Panc1 (cell line): ENCODE results near the gene LRMDA. TPM values are rescaled to one million over a fixed set of nuclear protein-coding genes. Genes with fewer than 3 reads are reported as not detected.

Source experiments
- ATAC-seq: fragments of 200-7000 bp; cut with Tn5 transposase; 2 replicates; pipeline ENCODE4 v1.9.1; 2020; ENCODE audit warnings: mild to moderate bottlenecking, moderate library complexity
- BruUV-seq: library from RNA; stranded (reverse); fragments of 400-500 nt; replicated peaks from 2 replicates; lab custom pipeline; 2021; lab: Mats Ljungman, UMichigan
- CTCF ChIA-PET: fragments of 300-600 bp; sonication (Branson Sonifier 250); formaldehyde crosslinking; loops from one replicate; lab custom pipeline; 2022; ENCODE audit warnings: antibody characterized with exemption; lab: Charles Lee
- POLR2A ChIA-PET: fragments of 300-600 bp; sonication (Branson Sonifier 250); formaldehyde crosslinking; loops from one replicate; lab custom pipeline; 2022; ENCODE audit warnings: antibody characterized with exemption; lab: Charles Lee
- DNase-seq: peaks from one replicate; pipeline ENCODE4 v3.0.0-alpha.2; 2010; ENCODE audit warnings: low read depth, low spot score
- H3K27ac ChIP-seq: 2 replicates; pipeline ENCODE4 v1.5.1; 2011; ENCODE audit warnings: mild to moderate bottlenecking, low read length, inconsistent platforms
- H3K27me3 ChIP-seq: fragments of 200-500 bp; sonication (Bioruptor generic); 2 replicates; pipeline ENCODE4 v1.6.0; 2014; ENCODE audit warnings: low read length, inconsistent platforms; ENCODE audit not compliant: control insufficient read depth, insufficient read depth
- H3K36me3 ChIP-seq: fragments of 200-500 bp; sonication (Bioruptor generic); 2 replicates; pipeline ENCODE4 v1.5.1; 2014; ENCODE audit warnings: inconsistent platforms, mild to moderate bottlenecking, low read length, moderate library complexity; ENCODE audit not compliant: control insufficient read depth, insufficient read depth
- H3K4me1 ChIP-seq: 2 replicates; pipeline ENCODE4 v1.5.1; 2011; ENCODE audit warnings: inconsistent platforms, mild to moderate bottlenecking, low read length, moderate library complexity; ENCODE audit not compliant: control insufficient read depth, insufficient read depth
- H3K4me3 ChIP-seq, 2 experiments: 2 replicates each; pipeline ENCODE4 v1.5.1; 2011 to 2012; ENCODE audit warnings: low read depth in 2 of 2, low read length in 2 of 2, mild to moderate bottlenecking in 2 of 2, inconsistent platforms in 1 of 2, moderate library complexity in 1 of 2
- H3K9me3 ChIP-seq: fragments of 200-500 bp; sonication (Bioruptor generic); 2 replicates; pipeline ENCODE4 v1.5.1; 2014; ENCODE audit warnings: low read depth, mild to moderate bottlenecking, inconsistent platforms, low read length, moderate library complexity; ENCODE audit not compliant: control insufficient read depth, insufficient read depth
- POLR2AphosphoS5 ChIP-seq: IDR thresholded peaks from 2 replicates; pipeline ENCODE4 v1.6.1; 2012; ENCODE audit warnings: mild to moderate bottlenecking, low read depth, low read length, moderate library complexity
- SIN3A ChIP-seq: IDR thresholded peaks from 2 replicates; pipeline ENCODE4 v1.6.1; 2012; ENCODE audit warnings: low read depth, mild to moderate bottlenecking, low read length, moderate library complexity, borderline replicate concordance; ENCODE audit not compliant: insufficient read depth
- TCF7L2 ChIP-seq: IDR thresholded peaks from 2 replicates; pipeline ENCODE4 v1.6.1; 2011; ENCODE audit warnings: mild to moderate bottlenecking, low read depth, low read length, inconsistent platforms
- in situ Hi-C: cut with HindIII; loops from 2 replicates; pipeline ENCODE4 v1.10.0; 2016; ENCODE audit warnings: low sequenced_read_pairs, low pct_unique_long_range_greater_than_20kb
- intact Hi-C: fragments of 100-400 bp; cut with micrococcal nuclease; formaldehyde crosslinking; loops from one replicate; pipeline ENCODE4 v1.10.0; 2022; ENCODE audit not compliant: unreplicated experiment
- total RNA-seq: library from RNA; stranded (reverse); gene quantifications from one replicate; pipeline ENCODE4 v1.2.1, GENCODE V29; 2021; ENCODE audit not compliant: unreplicated experiment
- TF ChIP-seq, protein P1 (sequence below): fragments of 450-650 bp; IDR thresholded peaks from 2 replicates; pipeline ENCODE4 v1.5.1; 2017; ENCODE audit warnings: mild to moderate bottlenecking
- TF ChIP-seq, protein P2 (sequence below), 2 experiments: IDR thresholded peaks; 2 replicates each; pipeline ENCODE4 v1.6.1; 2011 to 2012; ENCODE audit warnings: low read depth in 2 of 2, control low read depth in 1 of 2, low read length in 1 of 2, mild to moderate bottlenecking in 1 of 2, moderate library complexity in 1 of 2; ENCODE audit not compliant: insufficient read depth in 1 of 2

Gene LRMDA
- total RNA-seq, 1 experiment from 2014 or later: 1.2 TPM

DNA sequence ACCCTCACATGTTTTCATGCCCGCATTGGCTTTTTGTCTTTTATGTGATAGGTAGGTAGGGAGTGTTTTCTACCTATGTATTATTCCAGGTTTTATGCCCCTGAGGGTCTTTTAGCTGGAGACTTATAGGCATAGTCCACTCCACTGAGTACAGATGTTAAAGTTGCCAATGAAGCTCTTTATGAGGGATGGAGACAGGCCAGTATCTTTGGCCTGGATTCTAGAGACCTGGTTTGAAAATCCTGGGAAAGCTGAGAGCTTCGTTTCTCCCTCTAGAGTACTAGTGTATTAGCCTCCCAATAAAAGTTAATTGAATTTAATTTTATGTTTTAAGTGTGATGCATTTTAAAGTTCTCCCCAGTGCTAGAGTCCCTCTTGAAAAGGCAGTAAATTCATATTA is 854.1 kb downstream of the LRMDA start:
- POLR2A ChIA-PET: no interaction called here
- H3K27me3 ChIP-seq: no peaks in the 10 kb centered on the region
- CTCF ChIA-PET: no interaction called here
- intact Hi-C loops: no loop called here
- TF ChIP-seq SIN3A (no peak), POLR2AphosphoS5 (no peak), TCF7L2 (no peak)
- TF ChIP-seq, protein P1, sequence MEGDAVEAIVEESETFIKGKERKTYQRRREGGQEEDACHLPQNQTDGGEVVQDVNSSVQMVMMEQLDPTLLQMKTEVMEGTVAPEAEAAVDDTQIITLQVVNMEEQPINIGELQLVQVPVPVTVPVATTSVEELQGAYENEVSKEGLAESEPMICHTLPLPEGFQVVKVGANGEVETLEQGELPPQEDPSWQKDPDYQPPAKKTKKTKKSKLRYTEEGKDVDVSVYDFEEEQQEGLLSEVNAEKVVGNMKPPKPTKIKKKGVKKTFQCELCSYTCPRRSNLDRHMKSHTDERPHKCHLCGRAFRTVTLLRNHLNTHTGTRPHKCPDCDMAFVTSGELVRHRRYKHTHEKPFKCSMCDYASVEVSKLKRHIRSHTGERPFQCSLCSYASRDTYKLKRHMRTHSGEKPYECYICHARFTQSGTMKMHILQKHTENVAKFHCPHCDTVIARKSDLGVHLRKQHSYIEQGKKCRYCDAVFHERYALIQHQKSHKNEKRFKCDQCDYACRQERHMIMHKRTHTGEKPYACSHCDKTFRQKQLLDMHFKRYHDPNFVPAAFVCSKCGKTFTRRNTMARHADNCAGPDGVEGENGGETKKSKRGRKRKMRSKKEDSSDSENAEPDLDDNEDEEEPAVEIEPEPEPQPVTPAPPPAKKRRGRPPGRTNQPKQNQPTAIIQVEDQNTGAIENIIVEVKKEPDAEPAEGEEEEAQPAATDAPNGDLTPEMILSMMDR: no peak
- TF ChIP-seq, protein P2, sequence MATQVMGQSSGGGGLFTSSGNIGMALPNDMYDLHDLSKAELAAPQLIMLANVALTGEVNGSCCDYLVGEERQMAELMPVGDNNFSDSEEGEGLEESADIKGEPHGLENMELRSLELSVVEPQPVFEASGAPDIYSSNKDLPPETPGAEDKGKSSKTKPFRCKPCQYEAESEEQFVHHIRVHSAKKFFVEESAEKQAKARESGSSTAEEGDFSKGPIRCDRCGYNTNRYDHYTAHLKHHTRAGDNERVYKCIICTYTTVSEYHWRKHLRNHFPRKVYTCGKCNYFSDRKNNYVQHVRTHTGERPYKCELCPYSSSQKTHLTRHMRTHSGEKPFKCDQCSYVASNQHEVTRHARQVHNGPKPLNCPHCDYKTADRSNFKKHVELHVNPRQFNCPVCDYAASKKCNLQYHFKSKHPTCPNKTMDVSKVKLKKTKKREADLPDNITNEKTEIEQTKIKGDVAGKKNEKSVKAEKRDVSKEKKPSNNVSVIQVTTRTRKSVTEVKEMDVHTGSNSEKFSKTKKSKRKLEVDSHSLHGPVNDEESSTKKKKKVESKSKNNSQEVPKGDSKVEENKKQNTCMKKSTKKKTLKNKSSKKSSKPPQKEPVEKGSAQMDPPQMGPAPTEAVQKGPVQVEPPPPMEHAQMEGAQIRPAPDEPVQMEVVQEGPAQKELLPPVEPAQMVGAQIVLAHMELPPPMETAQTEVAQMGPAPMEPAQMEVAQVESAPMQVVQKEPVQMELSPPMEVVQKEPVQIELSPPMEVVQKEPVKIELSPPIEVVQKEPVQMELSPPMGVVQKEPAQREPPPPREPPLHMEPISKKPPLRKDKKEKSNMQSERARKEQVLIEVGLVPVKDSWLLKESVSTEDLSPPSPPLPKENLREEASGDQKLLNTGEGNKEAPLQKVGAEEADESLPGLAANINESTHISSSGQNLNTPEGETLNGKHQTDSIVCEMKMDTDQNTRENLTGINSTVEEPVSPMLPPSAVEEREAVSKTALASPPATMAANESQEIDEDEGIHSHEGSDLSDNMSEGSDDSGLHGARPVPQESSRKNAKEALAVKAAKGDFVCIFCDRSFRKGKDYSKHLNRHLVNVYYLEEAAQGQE (IDR thresholded peaks at IDR 0.05; ENCODE audit: insufficient read depth in 1 of 2, low read depth in 2 of 2, low read length in 1 of 2): no peak
- H3K36me3 ChIP-seq: no peaks in the 10 kb centered on the region
- in situ Hi-C loops: no loop called here
- no TSS peak for BruUV-seq
- no peaks in the 10 kb centered on the region for H3K9me3 ChIP-seq
- no peak for ATAC-seq
- H3K27ac ChIP-seq: no peak overlapping the region
- DNase-seq: no peak
- H3K4me1 ChIP-seq: no peaks in the 10 kb centered on the region
- H3K4me3 ChIP-seq: no peak overlapping the region

DNA sequence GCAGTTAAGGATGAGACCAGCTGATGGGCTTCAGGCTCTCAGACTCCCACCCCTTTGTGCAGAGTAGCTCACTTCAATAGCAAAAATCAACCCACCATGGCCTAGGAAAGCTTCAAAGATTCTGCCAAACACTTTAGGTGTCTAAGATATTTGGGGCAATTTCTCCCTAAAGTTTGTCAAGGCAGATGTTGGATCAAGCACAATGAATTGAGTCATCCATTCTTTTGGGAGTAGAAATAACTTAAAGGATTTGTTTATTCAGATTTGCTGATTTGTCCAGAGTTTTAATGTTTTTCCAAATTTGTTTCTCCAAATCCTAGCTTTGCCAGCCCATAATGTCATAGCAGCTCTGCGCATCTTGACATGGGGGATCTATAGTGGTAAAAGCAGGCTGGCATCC is 855.1 kb downstream of the LRMDA start:
- ChIA-PET POLR2A (no interaction called here), CTCF (no interaction called here)
- H3K36me3 ChIP-seq: no peaks in the 10 kb centered on the region
- H3K27ac ChIP-seq: no peak overlapping the region
- H3K4me1 ChIP-seq: no peaks in the 10 kb centered on the region
- ATAC-seq (no peak), DNase-seq (no peak)
- no peaks in the 10 kb centered on the region for H3K9me3 ChIP-seq
- in situ Hi-C loops: no loop called here
- H3K4me3 ChIP-seq: no peak overlapping the region
- intact Hi-C loops: no loop called here
- TF ChIP-seq, protein P1: no peak
- TF ChIP-seq TCF7L2 (no peak), POLR2AphosphoS5 (no peak), SIN3A (no peak)
- TF ChIP-seq, protein P2 (IDR thresholded peaks at IDR 0.05; ENCODE audit: insufficient read depth in 1 of 2, low read depth in 2 of 2, low read length in 1 of 2): no peak
- no TSS peak for BruUV-seq
- H3K27me3 ChIP-seq: no peaks in the 10 kb centered on the region
